ENCODE measurements around the gene KRT83.
"Not testable (repeated sequence)": the region's sequence is repeated elsewhere in the genome, so short reads cannot be mapped to it uniquely, and the experiment has no call there.

Gene KRT83

DNA sequence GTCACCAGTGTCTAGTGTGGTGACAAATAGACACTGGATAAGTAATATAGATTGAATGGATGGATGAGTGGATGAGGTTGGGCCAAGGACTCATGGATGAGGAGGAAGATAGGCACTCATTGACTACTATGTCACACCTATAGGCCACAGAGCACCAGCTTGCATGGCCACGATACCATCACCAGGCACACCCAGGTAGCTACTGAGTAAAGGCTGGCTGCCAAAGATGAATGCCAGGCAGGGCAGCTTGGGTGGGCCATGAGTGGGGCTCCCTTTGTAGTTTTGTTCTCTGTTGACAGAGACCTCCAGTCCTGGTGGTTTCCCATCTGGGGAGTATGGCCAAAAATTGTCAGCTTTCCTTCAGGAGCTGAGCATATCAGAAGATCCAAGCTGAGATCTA is 11.2 kb upstream of the KRT83 start:
- DNase-seq (ENCODE audit: low read depth) = no peak

DNA sequence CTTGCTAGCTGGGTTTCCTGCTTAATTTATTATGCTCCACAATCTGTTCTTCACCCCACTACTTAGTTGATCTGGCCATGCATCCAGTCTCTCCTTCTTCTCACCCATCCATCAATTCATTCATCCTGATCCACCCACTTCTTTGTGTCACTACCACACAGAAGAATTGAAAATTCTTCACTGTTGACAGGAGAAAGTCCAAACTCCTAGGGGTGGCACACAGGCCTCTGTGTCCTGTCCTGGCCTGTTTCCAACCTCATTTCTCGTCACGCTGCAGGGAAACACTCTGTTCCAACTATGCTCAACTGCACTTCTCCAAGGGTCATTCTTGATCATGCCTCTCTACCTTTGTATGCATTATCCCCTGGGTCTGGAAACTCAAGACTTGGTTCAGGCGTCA is 10.6 kb upstream of the KRT83 start:
- DNase-seq (ENCODE audit: low read depth) = no peak

DNA sequence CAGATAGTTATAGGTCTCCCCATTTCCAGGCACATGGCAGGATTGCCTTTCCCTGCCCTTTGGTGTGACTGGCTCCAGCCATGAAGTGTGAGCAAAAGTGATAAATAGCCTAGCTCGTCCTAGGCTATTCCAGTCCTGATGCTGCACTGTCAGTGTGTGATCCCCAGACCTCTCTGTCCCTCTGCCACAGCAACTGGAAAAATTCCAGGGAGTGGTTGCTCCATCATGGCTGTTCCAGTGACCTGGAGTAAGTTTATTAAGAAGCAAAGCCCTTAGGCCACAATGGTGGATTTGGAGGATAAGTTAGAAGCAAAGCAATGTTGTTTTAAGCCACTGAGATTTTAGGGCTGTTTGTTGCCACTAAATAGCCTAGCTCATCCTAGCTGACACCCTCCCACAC is 9.8 kb upstream of the KRT83 start:
- no peak for DNase-seq (ENCODE audit: low read depth)

DNA sequence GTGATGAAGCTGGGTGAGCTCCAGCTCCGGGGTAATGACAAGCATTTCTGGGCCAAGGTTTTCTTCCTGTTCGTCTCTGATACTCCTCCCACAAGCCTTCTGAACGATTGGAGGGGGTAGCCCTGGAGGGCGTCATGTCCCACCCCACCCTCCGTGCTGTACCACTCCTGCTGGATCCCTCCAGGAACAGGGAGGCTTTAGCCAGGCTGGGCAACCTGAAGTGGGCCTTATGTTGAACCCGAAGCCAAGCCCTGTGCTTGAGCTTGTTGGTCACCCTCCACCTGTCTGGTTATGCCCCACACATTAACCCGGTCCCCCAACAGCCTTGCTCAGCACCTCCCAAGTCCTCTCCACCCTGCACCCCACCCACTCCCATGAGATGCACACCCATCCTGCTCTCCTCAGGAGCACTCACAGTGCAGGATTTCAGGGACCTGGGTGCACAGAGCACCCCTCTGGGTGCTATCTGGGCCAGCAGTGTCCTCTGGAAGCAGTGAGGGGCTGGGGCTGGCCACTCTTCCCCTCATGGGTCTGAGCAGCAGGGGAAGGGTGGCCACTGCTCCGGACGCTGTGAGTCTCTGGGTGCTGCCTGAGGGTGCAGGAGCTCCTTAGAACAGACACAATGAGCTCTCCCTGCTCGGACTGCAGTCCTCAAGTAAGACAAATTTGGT is 6.8 kb upstream of the KRT83 start:
- DNase-seq (ENCODE audit: low read depth) = no peak

DNA sequence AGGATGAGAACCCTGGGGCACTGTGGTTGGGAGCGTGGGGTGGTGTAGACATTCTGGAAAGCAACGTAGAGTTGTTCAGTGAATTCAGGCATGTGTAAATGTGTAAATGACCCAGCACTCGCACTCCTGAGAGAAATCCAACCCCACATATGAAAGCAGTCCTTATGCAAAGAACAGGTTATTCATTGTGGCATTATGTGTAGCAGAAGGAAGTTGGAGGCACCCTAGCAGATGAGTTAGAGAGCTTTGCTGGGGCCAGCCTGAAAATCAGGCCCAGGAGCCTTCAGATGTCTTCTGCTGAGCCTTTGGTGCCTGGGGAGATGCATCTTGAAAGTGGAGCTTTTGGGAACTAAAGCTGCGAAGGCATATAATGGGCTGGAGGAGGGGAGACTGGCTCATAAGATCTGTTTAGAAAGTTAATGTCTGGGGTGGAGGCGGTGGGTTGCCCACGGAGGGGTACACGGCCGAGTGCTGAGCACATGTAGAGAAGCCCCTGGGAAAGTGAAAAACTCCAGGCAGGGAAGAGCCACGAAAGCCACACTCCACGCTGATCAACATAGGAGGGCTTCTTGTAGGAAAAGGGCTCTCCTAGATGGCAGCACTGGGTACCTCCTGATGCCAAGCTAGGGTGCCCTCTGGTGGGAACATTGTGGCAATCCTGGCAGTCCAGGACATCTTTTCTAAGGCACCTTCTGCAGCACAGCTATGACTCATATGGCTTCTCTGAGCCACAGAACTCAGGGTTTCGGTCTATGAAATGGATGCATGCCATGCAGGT is 6.0 kb upstream of the KRT83 start:
- DNase-seq (ENCODE audit: low read depth) = peak; percentile 29

DNA sequence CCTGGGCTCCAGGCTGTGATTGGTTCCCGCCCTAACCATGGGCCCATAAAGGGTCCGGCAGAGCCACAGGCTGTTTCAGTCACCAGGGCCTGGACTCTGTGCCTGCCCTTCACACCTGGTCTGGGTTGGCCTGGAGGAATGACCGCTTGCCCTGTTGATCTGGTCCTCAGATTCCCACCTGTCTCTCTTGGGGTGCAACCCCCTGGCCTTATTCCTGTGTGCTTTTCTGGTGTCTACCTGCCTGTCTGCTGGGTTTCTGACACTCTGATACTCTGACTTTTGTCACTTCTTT is 2.9 kb upstream of the KRT83 start:
- DNase-seq (ENCODE audit: low read depth) = no peak

DNA sequence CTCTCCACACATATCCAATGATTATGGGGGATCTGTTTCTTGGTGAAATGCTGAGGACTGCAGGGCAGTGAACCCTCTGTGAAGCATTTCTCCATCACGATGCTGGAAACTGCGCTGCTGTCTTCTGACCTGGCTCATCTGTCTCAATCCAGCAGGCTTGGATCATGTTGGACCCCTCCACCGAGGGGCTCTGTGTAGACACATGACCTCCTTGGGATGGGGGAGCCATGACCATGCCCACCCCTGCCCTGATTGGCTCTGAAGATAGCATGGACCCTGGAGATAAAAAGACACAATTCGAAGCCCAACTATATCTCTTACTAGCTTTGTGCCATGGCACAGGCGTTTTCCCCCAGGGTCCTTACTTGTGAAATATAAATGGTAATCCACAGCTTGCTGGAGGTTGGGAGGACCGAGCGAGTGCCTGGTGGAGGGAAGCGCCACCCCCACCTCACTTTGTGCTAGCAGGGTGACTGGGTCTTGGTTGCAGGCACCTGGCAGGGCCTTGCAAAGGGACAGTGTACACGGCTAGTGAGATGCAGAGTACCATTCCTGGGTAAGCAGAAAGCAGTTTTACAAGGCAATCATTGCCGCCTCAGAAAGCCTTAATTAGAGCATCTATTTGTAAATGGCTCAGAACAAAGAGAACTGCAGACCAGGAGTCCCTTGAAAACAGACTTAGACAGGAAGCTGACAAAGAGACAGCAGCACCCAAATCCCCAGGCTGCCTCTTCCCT is 2.4 kb upstream of the KRT83 start:
- DNase-seq (ENCODE audit: low read depth) = no peak

DNA sequence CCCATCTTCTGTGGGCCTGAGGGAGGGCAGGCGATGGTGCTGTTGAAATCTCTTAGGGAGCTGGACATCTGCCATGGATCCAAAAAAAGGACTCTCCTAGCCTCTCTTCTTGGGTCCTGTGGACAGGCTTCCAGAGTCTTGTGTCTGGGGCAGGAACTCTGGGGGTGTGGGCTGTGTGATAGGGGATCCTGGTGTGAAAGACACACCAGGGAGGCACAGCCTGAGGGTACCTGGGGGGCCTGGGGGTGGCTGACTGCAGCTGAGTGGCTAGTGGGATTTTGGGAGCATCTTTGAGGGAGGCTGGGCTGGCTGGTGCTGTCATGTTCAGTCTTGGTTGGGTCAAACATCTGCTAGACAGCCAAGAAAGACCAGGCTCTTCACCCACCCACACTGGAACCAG is 1.8 kb upstream of the KRT83 start:
- no peak for DNase-seq (ENCODE audit: low read depth)

DNA sequence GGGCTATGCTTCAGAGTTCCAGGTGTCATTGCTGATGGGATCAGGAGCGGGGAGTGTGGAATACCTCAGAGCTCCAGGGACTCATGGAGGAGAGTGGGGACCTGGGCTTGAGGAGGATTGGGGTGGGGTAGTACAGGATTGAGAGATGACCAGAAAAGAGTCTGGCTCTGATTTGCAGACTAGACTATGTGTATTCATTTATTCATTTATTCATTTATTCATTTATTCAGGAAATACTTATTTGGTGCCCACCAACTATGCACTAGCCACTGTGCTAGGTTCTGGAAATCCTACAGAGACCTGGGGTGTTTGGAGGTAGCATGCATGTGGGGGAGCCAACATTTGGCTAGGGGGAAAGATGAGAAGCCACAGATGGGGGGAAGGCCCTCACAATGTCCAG is 871 bp upstream of the KRT83 start:
- no peak for DNase-seq (ENCODE audit: low read depth)

DNA sequence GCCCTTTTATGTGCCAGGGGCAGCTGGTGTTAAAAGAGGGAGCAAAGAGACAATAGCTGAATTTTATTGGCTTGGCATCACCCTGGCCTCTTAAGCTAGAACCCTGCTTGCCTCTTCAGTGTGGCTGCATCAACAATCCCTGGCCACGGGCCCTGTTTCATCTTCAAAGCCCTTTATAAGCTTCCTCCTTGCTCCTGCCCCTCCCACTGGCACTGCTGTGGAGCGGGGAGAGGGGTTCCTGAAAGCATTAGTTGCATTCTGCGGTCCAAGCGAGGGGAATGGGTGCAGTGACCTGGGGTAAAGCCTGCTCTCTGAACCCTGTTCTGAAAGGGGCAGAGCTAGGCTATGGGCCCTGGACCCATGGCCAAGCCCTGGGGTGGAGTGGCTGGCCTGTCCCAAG is 220 bp upstream of the KRT83 start:
- DNase-seq (ENCODE audit: low read depth) = no peak

DNA sequence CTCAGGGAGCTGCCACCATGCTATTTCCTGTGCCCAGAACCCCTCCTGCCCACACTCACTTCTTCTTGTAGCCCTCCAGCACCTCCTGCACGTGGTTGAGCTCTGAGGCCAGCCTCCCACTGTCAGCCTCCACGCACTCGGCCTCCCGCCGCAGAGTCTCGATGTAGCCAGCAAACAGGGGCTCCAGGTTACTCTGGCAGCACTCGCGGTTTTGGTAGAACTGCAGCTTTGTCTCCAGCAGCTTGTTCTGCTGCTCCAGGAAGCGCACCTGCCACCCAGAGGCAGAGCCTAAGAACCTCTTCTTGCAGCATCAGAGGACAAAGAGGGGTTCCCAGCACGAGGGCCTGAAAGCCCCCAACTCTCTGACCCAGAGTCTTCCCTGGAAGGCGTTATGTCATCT is 2.1 kb downstream of the KRT83 start:
- no peak for DNase-seq (ENCODE audit: low read depth)

DNA sequence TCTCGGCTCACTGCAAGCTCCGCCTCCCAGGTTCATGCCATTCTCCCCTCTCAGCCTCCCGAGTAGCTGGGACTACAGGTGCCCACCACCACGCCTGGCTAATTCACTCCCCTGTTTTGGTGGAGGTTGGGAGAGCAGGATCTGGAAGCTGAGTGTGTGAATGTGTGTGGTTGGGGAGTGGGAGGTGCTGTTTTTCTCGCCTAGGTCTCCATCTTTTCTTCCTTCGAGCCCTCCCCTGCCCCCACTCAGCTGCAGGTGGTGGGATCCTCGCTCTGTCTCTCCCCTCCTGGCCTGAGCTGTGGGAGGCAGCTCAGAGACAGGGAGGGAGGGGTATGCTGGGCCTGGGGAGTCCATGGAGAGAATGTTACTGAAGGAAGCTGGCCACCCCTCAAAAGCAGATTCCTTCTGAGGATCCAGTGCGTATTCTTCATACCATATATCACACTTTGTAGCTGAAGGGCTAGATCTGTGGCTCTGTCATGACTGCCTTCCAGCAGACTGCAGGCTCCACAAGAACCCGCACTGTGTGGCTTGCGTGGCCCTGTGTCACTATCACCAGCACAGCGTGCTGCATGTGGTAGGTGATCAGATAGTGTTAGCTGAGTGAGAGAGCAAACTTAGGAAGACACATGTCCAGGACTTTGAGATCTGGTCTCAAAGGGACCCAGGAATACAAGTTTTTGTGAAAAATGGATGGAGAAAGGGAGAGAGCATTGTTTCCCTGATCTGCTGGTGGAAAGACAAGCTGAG is 2.8 kb downstream of the KRT83 start:
- DNase-seq (ENCODE audit: low read depth) = no peak

DNA sequence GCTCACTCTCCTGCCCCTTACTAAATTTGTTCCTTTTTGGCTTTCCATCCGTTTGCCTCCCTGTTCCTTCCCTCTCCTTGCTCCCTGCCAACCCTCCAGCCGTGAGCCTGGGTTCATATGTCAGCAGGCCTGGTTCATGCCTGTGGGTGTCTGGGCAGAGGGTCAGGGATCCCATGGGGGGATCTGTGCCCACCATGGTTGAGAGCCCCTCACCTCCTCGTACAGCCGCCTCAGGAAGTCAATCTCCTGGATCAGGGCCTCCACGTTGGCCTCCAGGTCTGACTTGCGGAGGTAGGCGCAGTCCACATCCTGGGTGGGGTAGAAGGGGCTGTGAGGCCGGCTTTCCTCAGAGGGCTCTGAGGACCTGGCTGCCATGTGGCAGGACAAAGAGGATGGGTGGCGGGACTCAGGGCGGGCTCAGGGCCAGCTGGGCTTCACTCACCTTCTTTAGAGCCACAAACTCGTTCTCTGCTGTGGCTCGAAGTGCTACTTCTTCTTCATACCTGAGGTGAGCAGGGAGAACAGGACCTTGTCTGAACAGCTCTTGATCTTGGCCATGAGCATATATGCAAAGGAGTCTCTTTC is 3.6 kb downstream of the KRT83 start:
- DNase-seq (ENCODE audit: low read depth) = no peak

DNA sequence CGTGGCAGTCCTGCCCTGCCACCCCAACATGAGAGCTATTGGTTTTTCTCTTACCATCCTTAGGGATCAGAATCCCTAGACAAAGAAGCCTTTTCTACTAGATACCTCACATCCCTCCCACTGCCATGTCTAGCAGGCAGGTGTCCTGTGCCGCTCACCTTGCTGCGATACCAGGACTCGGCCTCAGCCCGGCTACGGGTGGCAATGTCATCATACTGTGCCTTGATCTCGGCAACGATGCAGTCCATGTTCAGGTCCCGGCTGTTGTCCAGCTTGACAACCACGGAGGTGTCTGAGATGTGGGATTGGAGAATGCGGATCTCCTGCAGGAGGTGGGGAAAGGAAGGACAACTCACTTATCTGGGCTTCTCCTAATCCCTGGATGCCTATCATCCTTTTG is 4.5 kb downstream of the KRT83 start:
- no peak for DNase-seq (ENCODE audit: low read depth)

DNA sequence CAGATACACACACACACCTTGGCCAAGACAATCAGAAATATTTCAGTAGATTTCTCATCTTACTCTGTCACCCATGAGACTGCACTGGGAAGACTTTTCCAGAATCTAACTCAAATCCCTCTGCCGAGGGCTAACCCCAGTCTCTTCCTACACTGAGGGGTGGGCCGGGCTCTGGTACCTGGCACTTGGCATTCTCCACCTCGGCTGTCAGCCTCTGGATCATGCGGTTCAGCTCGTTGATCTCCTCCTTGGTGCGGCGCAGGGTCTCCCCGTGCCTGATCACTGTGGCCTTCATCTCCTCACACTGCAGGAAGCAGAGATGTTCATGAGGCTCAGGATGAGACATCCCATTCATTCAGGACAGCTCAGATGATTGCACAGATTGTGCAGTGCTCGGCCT is 4.9 kb downstream of the KRT83 start:
- no peak for DNase-seq (ENCODE audit: low read depth)

DNA sequence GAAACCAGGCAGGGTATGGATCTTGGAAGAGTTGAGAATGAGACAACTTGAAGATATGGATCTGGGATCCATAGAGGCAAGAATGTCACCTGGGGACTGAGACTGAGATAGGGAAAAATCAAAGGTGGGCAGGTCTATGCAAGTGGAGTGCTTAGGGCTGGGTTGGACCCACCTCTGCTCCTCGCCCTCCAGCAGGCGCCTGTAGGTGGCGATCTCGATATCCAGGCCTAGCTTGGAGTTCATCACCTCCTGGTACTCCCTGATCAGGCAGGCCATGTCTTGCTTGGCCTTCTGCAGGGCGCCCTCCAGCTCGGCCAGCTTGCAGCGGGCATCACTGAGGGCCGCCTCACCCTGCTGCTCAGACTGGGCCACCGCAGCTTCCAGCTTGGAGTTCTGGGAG is 5.5 kb downstream of the KRT83 start:
- not testable (repeated sequence) for DNase-seq (ENCODE audit: low read depth)

DNA sequence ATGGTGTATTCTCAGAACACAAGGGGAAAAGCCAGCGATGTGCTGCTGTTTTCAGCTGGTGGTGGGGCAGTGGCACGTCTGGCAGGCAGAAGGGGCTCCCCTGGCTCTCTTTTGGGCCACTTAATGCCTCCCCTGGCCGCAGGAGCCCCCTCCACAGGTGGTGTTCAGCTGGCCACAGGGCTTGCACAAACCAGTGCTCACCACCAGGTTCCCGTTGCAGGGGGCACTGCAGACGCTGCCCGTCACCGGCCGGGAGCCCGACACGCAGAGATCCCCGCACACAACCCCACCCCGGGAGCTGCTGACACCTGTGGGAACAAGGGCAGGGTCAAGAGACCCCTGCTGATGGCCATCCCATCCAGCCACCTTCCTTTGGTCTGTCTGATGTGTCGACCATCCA is 6.7 kb downstream of the KRT83 start:
- no peak for DNase-seq (ENCODE audit: low read depth)

DNA sequence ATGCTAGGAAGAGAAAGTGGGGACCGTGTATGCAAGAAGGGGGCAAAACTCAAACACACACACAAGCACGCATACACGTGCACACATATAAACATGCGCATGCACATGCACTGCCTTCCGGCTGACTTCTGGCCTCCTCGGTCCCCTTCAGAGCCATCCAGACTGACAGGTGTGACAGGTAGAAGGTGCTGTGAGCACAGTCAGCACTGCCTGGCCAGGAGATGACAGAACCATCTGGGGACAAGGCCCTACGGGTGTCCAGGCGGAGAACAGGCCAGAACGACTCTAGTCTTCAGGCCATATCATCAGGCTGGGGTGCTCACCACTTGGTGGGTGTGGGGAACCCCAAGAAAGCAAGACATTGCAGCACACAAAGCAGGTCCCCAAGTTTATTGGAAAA is 7.3 kb downstream of the KRT83 start:
- no peak for DNase-seq (ENCODE audit: low read depth)

DNA sequence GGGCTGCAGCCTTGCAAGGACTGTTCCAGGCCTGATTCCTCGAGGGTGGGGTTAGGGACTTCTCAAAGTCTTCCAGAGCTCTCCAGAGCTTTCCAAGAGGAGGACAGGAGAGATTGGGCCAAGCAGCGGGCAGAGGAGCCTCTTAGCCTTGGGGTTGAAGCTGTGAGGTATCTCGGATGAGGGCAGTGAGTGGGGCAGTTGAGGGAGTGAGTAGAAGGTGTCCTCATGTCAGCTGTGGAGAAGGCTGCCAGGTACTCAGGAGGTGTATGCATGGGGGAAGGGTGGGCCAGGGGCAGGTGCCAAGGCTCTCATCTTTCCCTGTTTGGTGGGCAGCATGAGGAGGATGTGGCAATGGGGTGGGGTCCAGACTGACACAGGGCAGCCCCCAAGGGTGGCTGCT is 7.7 kb downstream of the KRT83 start:
- no peak for DNase-seq (ENCODE audit: low read depth)

DNA sequence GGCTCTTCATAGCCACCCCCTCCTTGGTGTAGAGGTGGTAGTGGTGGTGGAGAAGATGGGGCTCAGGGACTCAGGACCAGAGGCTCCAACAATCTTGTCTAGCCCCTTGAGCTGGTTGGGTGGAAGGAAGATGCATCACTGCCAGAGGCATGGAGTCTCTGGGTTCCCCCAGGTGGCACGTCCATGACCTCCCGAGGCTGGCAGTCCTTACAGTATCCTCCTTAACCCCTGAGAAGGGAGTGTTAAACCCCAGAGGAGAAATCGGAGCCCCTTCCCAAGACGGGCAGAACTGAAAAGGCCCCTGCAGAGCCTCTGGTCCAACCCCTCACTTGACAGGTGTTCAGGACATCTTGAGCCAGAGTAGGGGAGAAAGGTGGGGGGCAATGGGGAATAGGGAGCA is 9.1 kb downstream of the KRT83 start:
- DNase-seq (ENCODE audit: low read depth) = no peak

DNA sequence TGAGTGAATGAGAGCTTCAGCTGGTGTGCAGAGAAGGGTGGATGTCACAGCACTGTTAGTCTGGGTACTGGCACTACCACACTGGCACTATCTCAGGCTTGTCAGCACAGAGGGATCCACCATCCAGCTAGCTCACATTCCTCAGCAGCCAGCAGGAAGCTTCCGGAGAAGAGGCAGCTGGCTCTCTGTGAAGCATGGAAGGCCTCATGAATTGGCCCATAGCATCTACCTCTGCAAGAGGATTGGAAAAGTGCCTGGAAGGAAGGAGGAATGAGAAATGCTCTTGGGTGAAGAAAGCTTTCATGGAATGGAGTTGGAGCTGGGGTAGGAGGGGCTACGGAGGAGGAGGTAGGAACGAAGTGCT is 9.9 kb downstream of the KRT83 start:
- DNase-seq (ENCODE audit: low read depth) = no peak

DNA sequence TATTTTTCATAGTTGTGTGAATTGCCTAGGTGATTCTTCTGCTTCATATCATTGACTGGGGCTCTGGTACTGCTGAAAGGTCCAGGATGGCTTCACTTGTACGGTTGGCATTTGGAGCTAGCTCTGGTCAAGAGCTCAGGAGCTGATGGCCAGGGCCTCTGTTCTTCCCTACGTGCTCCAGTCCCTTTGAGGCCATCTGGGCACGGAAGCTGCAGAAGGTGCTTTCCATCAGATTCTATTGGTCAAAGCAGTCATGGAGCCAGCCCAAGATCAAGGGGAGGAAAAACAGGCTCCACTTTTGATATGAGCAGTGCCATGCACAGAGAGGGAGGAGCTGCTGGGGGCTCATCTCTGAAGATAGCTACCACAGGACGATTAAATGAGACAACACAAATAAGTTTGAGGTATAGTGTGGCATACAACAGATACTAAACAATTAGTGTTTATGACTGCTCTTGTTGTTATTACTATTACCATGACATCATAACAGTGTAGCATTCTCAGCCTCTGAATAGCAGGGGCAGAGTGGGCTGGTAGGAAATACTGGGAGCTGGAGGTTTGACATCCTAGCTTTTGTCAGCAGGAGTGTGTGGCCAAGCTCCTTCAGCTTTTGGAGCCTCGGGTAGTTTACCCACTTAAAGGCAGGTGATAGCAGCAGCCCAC is 10.4 kb downstream of the KRT83 start:
- no peak for DNase-seq (ENCODE audit: low read depth)
